ENCODE results near the gene TRPM4. TPM values are rescaled to one million over a fixed set of nuclear protein-coding genes. Genes with fewer than 3 reads are reported as not detected.

Gene TRPM4
- total and polyA plus RNA-seq, 11 donors = 16.8 to 45.3 (median 25.8) TPM

GRCh38 chr19:49133621-49134454, 23.8 kb upstream of the TRPM4 start:
- WGBS, 4 donors = 17 to 44% (median 41%) methylated on average over 34 to 42 of the region's 42 CpGs
- DNase-seq (peak; percentile 64 to 86 (median 76)), ATAC-seq (peak; percentile 40 to 79 (median 64))
- Histone ChIP-seq H3K4me1 (peaks cover 0 to 22% (median 13%) of the 10 kb centered on the region in 12 donors), H3K27me3 (no peaks in the 10 kb centered on the region), H3K9me3 (no peaks in the 10 kb centered on the region), H3K36me3 (no peaks in the 10 kb centered on the region), H3K27ac (peak overlapping the region in 8 of 12 donors; percentile 9 to 57 (median 36)), H3K4me3 (peak overlapping the region in 11 of 12 donors; percentile 6 to 48 (median 36))
- intact Hi-C loops (cut with DNase I) = no loop called here
- TF ChIP-seq CTCF (IDR thresholded peaks at IDR 0.05) = peak in 3 of 12 donors; percentile 12 to 23 (median 20)
- TF ChIP-seq POLR2A (IDR thresholded peaks at IDR 0.05) = no peak

- no peak for TF ChIP-seq POLR2A (IDR thresholded peaks at IDR 0.05)
- no peak for TF ChIP-seq CTCF (IDR thresholded peaks at IDR 0.05)
- no peak for DNase-seq
- no peaks in the 10 kb centered on the region for H3K27me3 ChIP-seq
- H3K9me3 ChIP-seq = no peaks in the 10 kb centered on the region
- no peak for ATAC-seq
- no peaks in the 10 kb centered on the region for H3K36me3 ChIP-seq
- H3K4me3 ChIP-seq = no peak overlapping the region
- H3K4me1 ChIP-seq = peaks cover 0 to 21% (median 13%) of the 10 kb centered on the region in 12 donors
- WGBS, 4 donors = 79 to 91% (median 90%) methylated on average over 5 of the region's 5 CpGs
- H3K27ac ChIP-seq = peak overlapping the region in 5 of 12 donors; percentile 7 to 71 (median 61)
- intact Hi-C loops (cut with DNase I) = no loop called here
Measured at GRCh38 chr19:49135686-49136085, 21.9 kb upstream of the TRPM4 start.

GRCh38 chr19:49136771-49137171, 20.8 kb upstream of the TRPM4 start:
- Histone ChIP-seq H3K27me3 (no peaks in the 10 kb centered on the region), H3K27ac (peak overlapping the region in 10 of 12 donors; percentile 24 to 71 (median 44)), H3K4me3 (peak overlapping the region in 3 of 12 donors; percentile 0 to 22 (median 10)), H3K36me3 (no peaks in the 10 kb centered on the region), H3K4me1 (peaks cover 0 to 21% (median 13%) of the 10 kb centered on the region in 12 donors), H3K9me3 (no peaks in the 10 kb centered on the region)
- ATAC-seq (peak; percentile 22 to 76 (median 72)), DNase-seq (peak; percentile 77 to 91 (median 84))
- TF ChIP-seq POLR2A (IDR thresholded peaks at IDR 0.05) (no peak), CTCF (IDR thresholded peaks at IDR 0.05) (no peak)
- intact Hi-C loops (cut with DNase I) = no loop called here
- 62 to 84% (median 72%) methylated on average over 10 of the region's 10 CpGs for WGBS, 4 donors

GRCh38 chr19:49140951-49141350, 16.6 kb upstream of the TRPM4 start:
- no peak for TF ChIP-seq POLR2A (IDR thresholded peaks at IDR 0.05)
- no peak for TF ChIP-seq CTCF (IDR thresholded peaks at IDR 0.05)
- intact Hi-C loops (cut with DNase I) = no loop called here
- H3K36me3 ChIP-seq = no peaks in the 10 kb centered on the region
- 74 to 85% (median 79%) methylated on average over 7 of the region's 7 CpGs for WGBS, 4 donors
- no peak overlapping the region for H3K27ac ChIP-seq
- ATAC-seq (no peak), DNase-seq (no peak)
- H3K4me1 ChIP-seq = peaks cover 0 to 23% (median 10%) of the 10 kb centered on the region in 12 donors
- H3K4me3 ChIP-seq = no peak overlapping the region
- H3K27me3 ChIP-seq = no peaks in the 10 kb centered on the region
- no peaks in the 10 kb centered on the region for H3K9me3 ChIP-seq
